Occipital lobe (tissue), 2 donors: ENCODE data around the gene FRMD3. TPM values are rescaled to one million over a fixed set of nuclear protein-coding genes. Genes with fewer than 3 reads are reported as not detected.

Experiments
- DNase-seq: peaks from one replicate; lab custom pipeline; 2025; lab: John Stamatoyannopoulos, UW
- total RNA-seq: library from RNA; depleted of rRNA; stranded (reverse); fragments of >200 nt; gene quantifications from one replicate; pipeline ENCODE4 v1.2.3, GENCODE V29; 2014

Gene FRMD3
- total RNA-seq, 1 donor from 2014 or later = 68.8 TPM

GRCh38 chr9:83336706-83337105 lies 201.5 kb downstream of the FRMD3 start:
- no peak for DNase-seq

GRCh38 chr9:83334320-83334719 lies 203.9 kb downstream of the FRMD3 start:
- DNase-seq = peak; percentile 57

DNA sequence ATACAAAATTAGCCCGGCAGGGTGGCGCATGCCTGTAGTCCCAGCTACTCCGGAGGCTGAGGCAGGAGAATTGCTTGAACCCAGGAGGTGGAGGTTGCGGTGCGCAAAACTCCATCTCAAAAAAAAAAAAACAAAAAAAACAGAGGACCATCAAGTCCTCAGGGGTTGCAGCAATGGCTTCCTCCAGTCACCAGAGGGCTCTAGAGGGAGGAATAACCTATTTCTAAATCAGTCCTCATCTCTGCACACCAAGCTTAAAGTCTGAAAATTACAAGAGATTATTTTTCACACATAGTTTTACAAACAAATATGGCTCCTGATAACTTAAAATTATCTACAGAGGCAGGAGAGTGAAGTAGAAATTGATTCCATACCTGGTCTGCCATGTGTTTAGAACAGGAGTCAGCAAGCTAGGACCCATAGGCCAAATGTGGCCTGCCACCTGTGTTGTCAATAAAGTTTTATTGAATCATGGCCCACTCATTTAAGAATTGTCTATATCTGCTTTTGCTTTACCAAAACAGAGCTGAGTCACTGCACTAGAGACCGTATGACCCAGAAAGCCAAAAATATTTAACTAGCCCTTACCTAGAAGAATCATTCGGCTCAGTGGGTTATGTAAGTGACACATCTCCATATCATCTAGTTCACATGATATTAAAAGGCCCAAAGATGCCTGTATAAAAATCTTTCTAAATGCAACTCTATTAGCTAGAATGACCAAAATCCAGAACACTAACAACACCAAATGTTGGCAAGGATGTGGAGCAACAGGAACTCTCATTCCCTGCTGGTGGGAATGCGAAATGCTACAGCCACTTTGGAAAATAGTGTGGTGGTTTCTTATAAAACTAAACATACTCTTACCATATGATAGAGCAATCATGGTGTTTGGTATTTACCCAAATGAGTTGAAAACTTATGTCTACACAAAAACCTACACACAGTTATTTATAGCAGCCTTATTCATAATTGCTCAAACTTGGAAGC lies 207.7 kb downstream of the FRMD3 start:
- DNase-seq = no peak

DNA sequence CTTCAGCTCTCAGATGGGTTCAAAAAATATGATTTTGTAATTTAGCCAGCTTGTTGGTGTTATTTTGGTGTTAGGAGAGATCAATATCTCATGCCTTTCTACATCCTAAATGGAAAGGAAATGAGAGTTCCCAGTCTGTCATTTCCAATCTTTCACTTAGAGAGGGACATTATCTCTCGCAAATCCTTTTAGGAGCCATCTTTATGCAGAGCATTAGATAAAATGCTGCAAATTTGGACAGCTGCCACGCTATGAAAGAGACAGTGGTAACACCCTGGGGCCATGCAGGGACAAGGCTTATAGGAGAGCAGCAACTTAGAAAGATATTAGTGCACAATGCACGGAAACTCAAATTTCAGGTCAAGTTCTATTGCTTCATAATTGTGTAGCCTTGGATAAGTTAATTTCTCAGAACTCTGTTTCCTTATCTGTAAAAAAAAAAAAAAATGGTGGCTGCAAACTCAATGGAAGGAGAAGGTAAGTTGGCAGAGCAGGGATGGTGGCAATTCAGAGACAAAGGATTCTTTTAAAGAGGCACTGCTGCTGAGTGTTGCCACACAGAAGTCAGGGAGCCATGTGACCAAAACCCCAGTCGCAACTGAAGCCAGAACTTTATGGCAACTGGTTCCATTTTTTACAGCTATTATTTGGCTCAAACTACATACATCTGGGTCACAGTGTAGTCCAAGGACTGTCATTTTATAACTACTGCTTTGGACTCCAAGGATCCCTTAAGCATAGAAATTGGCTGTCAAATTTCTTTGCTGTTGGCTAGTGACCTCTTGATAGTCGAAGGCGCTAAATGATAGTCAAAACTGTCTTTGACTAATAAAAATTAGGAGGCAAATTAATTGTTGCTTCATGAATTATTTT lies 210.2 kb downstream of the FRMD3 start:
- no peak for DNase-seq

DNA sequence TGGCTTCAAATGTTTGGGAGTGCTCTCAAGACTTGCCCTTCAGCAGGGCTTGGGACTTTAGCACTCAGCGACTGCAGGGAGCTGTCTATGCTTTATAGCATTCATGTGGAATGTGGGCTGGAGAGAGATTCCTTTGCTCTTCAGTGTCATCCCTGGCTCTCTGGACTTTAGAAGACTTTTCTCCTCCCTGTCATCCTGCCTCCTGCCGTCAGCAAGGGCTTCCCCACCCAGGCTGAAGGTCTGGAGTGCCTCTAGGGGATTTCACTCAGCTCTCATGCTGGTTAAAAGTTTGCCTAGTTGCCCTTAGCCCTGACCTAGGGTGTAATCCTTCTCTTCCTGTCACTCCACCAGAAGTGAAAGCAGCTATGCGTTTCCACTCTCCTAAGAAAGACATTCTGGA lies 210.9 kb downstream of the FRMD3 start:
- no peak for DNase-seq

- DNase-seq = no peak
Measured at GRCh38 chr9:83323148-83323547, 215.1 kb downstream of the FRMD3 start.

GRCh38 chr9:83322438-83322837 lies 215.8 kb downstream of the FRMD3 start:
- DNase-seq = no peak

DNA sequence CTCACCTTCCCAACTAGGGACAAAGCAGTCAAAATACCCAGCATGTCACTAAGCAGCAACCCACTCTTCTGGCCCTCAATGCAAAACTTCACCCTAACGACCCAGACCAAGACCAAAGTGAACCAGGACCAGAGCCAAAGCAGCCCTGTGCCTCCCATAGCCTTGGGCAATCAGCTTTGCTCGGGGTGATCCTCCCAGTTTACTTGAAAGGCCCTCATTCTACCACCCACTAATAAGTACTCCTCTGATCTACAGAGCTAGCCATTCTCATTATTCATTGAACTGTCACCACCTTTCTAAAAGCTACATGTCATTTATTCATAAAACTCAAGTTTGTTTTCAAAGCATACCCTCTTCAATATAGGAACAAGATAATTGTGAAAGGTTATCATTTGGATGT lies 221.0 kb downstream of the FRMD3 start:
- no peak for DNase-seq

GRCh38 chr9:83315649-83316048 lies 222.6 kb downstream of the FRMD3 start:
- no peak for DNase-seq

GRCh38 chr9:83313781-83314180 lies 224.4 kb downstream of the FRMD3 start:
- no peak for DNase-seq

DNA sequence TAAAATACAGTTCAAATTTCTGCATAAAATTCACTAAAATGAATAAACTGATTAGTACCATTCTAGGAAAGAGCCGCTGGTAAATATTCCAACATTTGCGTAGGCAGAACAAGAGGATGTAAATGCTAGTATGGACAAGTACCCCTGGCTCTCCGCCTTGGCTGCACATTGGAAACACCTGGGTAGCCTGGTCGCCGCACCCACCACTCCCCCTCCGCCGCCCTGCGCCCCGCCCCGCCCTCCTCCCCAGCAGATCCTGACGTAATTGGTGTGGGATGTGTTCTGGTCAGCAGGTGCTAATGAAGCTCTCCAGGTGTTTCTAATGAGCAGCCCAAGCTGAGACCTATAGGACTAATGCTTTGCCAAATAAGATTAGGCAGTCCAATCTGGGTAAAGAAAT lies 225.7 kb downstream of the FRMD3 start:
- no peak for DNase-seq

GRCh38 chr9:83307066-83307724 lies 231.0 kb downstream of the FRMD3 start:
- DNase-seq = no peak

DNA sequence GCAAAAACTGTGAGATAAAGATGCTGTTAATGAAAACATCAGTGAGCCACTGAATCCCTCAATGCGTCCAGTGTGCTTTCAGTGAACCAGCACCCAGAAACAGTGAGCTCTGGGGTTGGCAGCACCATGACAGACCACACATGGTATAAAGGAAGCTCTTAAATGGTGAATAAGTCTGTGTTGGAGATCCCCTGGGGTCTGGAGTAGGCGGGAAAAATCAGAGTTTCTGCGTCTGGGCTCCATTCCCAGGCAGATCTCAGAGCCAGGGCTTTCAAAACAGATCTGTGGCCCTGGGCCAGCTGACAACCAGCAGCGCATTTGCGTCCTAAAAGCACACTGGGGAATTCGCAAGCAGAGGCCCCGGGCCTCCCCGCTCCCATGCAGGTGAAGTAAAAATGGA lies 233.5 kb downstream of the FRMD3 start:
- DNase-seq = peak; percentile 72

GRCh38 chr9:83299571-83299970 lies 238.6 kb downstream of the FRMD3 start:
- no peak for DNase-seq

DNA sequence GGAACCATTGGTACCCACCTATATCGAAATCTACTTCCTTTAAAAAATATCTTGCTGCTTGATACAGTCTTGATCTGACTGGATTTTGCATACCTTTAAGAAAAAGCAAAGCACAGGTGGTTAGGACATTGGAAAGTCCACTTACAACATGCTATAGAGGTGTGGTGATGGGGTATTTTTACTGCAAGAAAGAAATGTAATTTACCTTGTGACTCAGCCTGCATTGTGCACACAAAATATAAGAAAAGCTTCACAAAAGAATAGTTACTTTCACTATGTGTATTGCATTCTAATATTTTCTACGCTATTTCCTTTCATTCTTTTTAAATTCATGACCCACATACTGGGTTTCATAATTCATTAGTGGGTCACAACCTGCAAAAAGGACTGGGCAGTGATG lies 239.1 kb downstream of the FRMD3 start:
- DNase-seq = no peak

- DNase-seq = no peak
Measured at GRCh38 chr9:83296123-83296522, 242.1 kb downstream of the FRMD3 start.

- DNase-seq = no peak
Measured at GRCh38 chr9:83294816-83295215, 243.4 kb downstream of the FRMD3 start.

GRCh38 chr9:83291196-83291595 lies 247.0 kb downstream of the FRMD3 start:
- DNase-seq = no peak

GRCh38 chr9:83290692-83291091 lies 247.5 kb downstream of the FRMD3 start:
- no peak for DNase-seq

GRCh38 chr9:83287021-83287420 lies 251.2 kb downstream of the FRMD3 start:
- DNase-seq = no peak

GRCh38 chr9:83285445-83286225 lies 252.6 kb downstream of the FRMD3 start:
- DNase-seq = no peak
